Mucosa of stomach (tissue), 1 donor: Measurements from ENCODE around the gene SNW1.
A peak's percentile ranks its signal among the peaks of the same experiment; 100 is the strongest.
"Not testable (repeated sequence)": the region's sequence is repeated elsewhere in the genome, so short reads cannot be mapped to it uniquely, and the experiment has no call there.

Experiments used
- H3K27me3 ChIP-seq: one replicate; pipeline ENCODE4 v1.7.0; 2013; ENCODE audit warnings: mild to moderate bottlenecking, low read length; ENCODE audit not compliant: control insufficient read depth, insufficient read depth
- H3K36me3 ChIP-seq: one replicate; pipeline ENCODE4 v1.7.0; 2013; ENCODE audit warnings: low read length; ENCODE audit not compliant: control insufficient read depth, insufficient read depth
- H3K4me1 ChIP-seq: one replicate; pipeline ENCODE4 v1.7.0; 2013; ENCODE audit warnings: mild to moderate bottlenecking, low read length; ENCODE audit not compliant: control insufficient read depth, insufficient read depth
- H3K4me3 ChIP-seq: one replicate; pipeline ENCODE4 v1.7.0; 2013; ENCODE audit warnings: low read length
- H3K9ac ChIP-seq: one replicate; pipeline ENCODE4 v1.7.0; 2013; ENCODE audit warnings: mild to moderate bottlenecking, low read length, moderate library complexity
- H3K9me3 ChIP-seq: one replicate; pipeline ENCODE4 v1.7.0; 2013; ENCODE audit warnings: mild to moderate bottlenecking, low read length, moderate library complexity; ENCODE audit not compliant: control insufficient read depth
- donor health status: Pancreatic carcinoma.

SNW1 gene

DNA sequence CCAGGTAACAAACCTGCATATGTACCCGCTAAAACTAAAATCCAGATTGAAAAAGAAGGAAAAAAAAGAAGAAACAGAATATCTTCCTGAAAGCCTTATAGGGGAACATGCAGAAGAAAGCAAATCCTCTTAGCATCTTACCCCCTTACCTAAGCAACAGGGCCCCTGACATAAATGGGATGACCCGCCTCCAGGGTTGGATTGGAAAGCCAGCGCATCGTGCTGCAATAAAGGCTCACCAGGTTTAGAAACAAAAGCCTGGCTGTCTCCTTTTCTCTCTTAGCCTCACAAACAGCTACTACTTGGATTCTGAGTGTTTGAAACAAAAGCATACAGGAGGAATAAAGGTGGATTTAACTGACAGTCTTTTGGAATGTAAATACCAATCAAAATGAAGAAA lies 25.2 kb upstream of the SNW1 start:
- no peaks in the 10 kb centered on the region for H3K9me3 ChIP-seq
- H3K4me3 ChIP-seq: no peak overlapping the region
- H3K36me3 ChIP-seq: no peaks in the 10 kb centered on the region
- no peaks in the 10 kb centered on the region for H3K4me1 ChIP-seq
- H3K9ac ChIP-seq: no peak overlapping the region
- H3K27me3 ChIP-seq: no peaks in the 10 kb centered on the region

DNA sequence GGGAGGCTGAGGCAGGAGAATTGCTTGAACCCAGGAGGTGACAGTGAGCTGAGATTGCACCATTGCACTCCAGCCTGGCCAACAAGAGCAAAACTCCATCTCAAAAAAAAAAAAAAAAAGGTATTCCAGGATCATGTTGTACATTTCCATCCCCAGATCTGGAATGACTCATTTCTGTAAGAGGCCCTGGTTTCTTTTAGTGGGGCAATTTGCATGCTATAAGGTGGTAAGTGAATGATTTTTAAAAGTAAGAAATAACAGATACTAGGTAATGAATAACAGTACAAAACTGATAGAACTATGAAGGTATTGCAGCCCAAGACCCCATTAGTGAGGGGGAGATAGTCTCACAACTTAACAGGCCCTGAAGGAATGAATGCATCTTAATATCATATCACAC lies 21.2 kb upstream of the SNW1 start:
- Histone ChIP-seq H3K36me3 (no peaks in the 10 kb centered on the region), H3K9ac (no peak overlapping the region), H3K4me1 (no peaks in the 10 kb centered on the region), H3K4me3 (no peak overlapping the region), H3K9me3 (no peaks in the 10 kb centered on the region), H3K27me3 (no peaks in the 10 kb centered on the region)

DNA sequence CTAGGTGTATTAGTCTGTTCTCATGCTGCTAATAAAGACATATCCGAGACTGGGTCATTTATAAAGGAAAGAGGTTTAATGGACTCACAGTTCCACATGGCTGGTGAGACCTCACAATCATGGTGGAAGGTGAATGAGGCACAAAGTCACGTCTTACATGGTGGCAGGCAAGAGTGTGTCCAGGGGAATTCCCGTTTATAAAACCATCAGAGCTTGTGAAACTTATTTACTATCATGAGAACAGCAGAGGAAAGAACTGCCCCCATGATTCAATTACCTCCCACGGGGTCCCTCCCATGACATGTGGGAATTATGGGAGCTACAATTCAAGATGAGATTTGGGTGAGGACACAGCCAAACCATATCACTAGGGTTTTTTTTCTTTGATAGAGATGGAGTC lies 13.0 kb upstream of the SNW1 start:
- H3K9me3 ChIP-seq, H3K27me3 ChIP-seq, H3K4me1 ChIP-seq, H3K36me3 ChIP-seq, H3K9ac ChIP-seq, H3K4me3 ChIP-seq: not testable (repeated sequence)

DNA sequence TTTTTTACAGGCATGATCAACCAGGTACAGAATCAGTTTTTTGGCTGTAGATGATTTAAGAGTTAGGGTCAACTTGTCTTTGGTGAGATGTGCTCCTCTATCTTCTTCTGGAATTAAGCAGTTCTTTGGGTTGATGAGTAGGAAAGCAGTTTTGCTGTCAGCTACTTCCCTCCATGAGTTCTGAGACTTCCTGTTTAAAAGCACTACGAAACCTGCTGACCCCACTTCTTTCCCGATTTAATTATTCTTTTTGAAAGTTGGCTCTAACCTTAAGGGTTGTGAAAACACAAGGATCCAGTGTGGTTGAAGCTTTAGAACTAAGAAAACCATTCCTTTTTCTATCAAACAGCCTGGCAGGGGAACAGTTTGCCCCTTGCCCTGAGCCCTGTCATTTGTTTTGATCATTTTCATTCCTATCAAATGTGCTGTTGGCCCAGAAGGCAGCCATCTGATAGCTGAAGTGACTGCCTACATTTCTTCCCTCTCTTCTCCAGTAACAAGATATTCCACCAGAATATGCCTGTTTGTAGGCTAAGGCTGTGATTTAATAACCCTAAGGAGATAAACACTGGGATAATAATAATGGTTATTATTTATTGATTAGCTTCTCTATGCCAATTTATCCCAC lies 7.6 kb upstream of the SNW1 start:
- not testable (repeated sequence) for H3K36me3 ChIP-seq, H3K27me3 ChIP-seq, H3K4me3 ChIP-seq, H3K4me1 ChIP-seq, H3K9ac ChIP-seq, H3K9me3 ChIP-seq

DNA sequence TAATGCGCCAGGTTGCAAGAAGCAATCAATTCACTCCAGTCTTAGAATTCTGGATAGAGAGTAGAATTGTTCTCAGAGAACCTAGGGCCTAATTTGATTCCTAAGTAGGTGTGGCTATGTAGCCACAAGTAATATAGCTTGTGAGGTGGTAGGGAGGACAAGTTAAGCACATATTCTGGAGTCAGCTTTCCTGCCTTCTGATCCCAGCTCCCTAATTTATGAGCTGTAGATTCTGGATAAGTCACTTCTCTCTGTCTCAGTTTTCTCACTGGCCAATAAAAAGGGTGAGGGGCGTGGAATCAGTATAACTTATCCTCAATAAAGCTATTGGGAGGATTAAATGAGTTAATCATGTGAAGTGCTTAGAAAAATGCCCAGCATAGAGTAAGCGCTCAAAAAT lies 3.0 kb upstream of the SNW1 start:
- no peak overlapping the region for H3K9ac ChIP-seq
- no peaks in the 10 kb centered on the region for H3K9me3 ChIP-seq
- H3K4me3 ChIP-seq: no peak overlapping the region
- no peaks in the 10 kb centered on the region for H3K27me3 ChIP-seq
- peaks cover 4% of the 10 kb centered on the region for H3K4me1 ChIP-seq
- no peaks in the 10 kb centered on the region for H3K36me3 ChIP-seq

DNA sequence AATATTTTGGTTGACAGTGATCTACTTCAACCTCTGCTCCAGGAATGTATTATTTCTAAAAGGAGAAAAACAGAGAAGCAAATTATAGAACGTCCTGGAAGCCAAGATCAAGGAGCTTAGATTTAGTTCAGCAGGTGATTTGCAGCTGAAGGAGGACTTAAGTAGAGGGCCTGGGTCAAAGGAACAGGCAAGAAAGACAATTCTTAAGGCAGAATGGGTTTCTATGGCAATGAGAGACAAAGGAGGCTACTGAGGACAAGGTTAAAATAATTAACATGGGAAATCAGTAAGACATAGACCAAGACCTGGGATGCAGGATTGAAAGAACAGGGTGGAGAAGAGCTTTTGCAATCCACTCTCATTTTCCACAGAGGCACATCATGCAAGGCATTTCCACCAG lies 2.4 kb upstream of the SNW1 start:
- H3K27me3 ChIP-seq: no peaks in the 10 kb centered on the region
- H3K9me3 ChIP-seq: no peaks in the 10 kb centered on the region
- H3K4me1 ChIP-seq: no peaks in the 10 kb centered on the region
- no peaks in the 10 kb centered on the region for H3K36me3 ChIP-seq
- no peak overlapping the region for H3K4me3 ChIP-seq
- no peak overlapping the region for H3K9ac ChIP-seq

DNA sequence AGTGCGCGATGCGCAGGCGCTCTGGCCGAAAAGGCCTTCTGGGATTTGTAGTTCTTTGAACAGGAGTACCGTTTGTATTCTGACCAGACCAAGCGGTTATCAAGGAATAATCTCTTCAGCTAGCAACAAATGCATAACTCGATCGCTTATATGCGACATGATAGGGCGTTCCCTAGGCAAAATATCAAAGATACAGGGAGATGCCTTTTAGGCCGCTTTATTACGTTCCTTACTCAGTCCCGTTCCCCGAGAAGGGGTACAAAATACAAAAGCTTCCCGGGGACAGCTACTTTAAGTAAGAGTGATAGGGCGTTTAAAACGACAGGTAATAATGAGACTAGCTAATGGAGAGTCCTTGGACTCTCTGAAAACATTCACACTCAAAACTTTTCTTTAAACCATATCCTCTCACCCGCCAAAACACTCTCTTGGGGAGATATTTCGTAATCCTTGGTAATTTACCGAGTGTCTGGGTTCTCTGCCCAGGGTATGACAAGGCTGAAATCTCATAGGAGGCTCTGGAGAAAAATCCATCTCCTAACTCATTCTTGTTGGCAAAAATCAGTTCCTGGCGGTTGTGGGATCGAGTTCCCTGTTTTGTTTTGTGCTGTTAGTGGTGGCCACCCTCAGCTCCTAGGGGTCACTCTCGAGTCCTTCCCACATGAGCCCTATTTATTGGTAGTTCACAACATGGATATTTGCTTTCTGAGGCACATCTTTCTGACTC lies 412 bp upstream of the SNW1 start:
- Histone ChIP-seq H3K9ac (peak overlapping the region; percentile 98), H3K4me3 (peak overlapping the region; percentile 87)

DNA sequence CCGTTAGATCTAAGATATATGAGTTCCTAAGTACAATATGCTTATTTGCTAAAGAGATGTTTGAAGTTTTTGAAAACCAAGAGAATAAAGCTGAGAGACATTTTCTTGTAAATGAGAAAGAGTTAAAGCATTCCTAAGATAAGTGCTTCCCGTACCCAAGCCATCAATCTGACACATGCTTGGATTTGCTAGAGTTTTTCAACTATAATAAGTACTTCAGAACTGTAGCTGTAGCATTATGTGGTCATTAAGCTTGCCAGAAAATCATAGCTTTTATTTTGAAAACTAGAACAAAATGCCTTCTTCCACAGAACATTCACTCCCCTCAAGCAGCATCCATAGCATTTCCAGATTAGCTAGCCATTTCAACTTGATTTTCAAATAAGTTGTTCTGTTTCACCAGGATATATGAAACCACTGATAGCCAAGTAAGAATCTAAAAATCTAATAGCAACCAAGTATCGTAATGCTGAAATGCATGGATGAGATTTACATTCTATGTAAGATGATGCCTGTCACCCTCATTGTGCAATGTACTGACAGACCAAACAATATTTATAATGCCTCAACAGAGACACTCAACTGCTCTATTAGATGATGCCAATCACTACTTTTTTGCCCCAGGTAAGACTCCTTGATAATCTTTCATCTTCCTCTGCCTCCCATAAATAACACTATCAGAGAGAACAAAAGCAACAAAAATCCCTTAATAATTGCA lies 8.0 kb downstream of the SNW1 start:
- Histone ChIP-seq H3K9ac (no peak overlapping the region), H3K9me3 (no peaks in the 10 kb centered on the region), H3K27me3 (no peaks in the 10 kb centered on the region), H3K36me3 (peaks cover 5% of the 10 kb centered on the region), H3K4me1 (no peaks in the 10 kb centered on the region), H3K4me3 (no peak overlapping the region)

More for the DNA sequence above, 412 bp upstream of the SNW1 start:
- Histone ChIP-seq H3K27me3 (no peaks in the 10 kb centered on the region), H3K36me3 (no peaks in the 10 kb centered on the region), H3K4me1 (no peaks in the 10 kb centered on the region), H3K9me3 (no peaks in the 10 kb centered on the region)

DNA sequence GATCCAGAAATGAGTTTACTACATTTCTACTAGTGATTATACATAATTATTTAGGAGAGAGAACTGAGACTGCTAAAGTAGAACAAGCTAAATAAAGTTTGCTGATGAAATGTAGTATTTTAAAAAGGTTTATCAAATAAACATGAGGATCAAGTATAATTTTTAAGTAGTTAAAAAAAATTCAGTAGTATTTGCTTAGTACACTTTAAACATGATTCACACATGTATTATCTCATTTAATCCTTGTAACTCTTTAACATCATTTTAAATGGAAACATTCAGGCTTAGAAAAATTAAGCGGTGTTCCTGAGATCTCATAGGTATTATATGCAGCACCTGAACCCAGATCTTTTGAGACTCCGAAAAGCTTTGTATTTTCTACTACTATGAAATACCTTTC lies 8.7 kb downstream of the SNW1 start:
- H3K27me3 ChIP-seq: no peaks in the 10 kb centered on the region
- H3K4me3 ChIP-seq: no peak overlapping the region
- no peaks in the 10 kb centered on the region for H3K9me3 ChIP-seq
- H3K4me1 ChIP-seq: no peaks in the 10 kb centered on the region
- H3K36me3 ChIP-seq: peaks cover 5% of the 10 kb centered on the region
- no peak overlapping the region for H3K9ac ChIP-seq

DNA sequence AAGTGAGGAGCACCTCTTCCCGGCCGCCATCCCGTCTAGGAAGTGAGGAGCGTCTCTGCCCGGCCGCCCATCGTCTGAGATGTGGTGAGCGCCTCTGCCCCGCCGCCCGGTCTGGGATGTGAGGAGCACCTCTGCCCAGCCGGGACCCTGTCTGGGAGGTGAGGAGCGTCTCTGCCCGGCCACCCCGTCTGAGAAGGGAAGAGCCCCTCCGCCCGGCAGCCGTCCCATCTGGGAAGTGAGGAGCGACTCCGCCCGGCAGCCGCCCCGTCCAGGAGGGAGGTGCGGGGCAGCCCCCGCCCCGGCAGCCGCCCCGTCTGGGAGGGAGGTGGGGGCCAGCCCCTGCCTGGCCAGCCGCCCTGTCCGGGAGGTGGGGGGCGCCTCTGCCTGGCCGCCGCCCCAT lies 13.5 kb downstream of the SNW1 start:
- H3K9ac ChIP-seq, H3K36me3 ChIP-seq, H3K9me3 ChIP-seq, H3K4me3 ChIP-seq, H3K27me3 ChIP-seq: not testable (repeated sequence)
- H3K4me1 ChIP-seq: peaks cover 13% of the 10 kb centered on the region

DNA sequence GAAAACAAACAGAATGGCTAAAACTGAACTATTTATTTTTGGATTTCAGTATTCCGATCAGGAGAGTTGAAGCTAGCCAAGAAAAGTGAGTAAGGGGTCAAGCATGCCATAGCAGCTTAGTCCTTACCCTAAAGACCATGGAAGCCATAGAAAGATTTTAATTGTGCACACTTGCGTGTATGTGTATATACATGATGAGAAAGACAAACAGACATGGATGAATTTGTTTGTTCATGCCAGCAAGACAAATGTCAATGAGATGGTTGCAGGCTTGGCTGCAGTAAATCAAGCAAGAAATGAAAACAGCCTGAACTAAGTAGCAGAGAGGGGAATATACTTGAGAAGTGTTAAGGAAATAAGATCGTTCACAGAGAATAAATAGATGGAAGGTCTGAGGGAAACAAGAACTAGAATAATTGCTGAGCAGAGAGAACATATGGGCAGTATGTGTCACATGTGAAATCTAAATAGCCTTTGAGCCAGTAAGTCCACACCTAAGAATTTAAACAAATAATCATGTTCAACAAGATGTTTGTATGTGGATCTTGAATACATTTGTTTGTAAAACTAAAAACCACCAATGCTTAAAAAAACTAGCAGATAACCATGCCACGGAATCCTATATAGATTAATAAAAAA lies 14.8 kb downstream of the SNW1 start:
- Histone ChIP-seq H3K36me3 (peaks cover 5% of the 10 kb centered on the region), H3K4me1 (peaks cover 13% of the 10 kb centered on the region), H3K9me3 (no peaks in the 10 kb centered on the region), H3K27me3 (no peaks in the 10 kb centered on the region), H3K9ac (no peak overlapping the region), H3K4me3 (no peak overlapping the region)

DNA sequence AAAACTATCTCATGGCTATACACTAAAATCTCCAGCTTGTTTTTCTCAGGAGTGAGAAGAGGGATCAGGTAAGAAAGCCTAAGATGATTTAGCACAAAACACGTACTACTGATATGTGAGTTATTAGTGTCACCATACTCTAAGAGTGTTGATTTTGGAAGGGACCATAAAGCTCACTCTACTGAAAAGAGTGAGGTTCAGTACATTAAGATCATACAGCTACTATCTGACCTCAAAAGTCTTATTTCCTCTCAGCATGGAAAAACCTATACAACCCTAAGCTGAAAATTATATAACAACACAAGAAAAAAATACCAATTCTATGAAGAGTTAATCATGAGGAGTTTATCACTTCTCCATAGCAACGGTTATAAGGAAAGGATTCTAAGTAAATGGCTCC lies 19.5 kb downstream of the SNW1 start:
- Histone ChIP-seq H3K9me3 (no peaks in the 10 kb centered on the region), H3K4me3 (no peak overlapping the region), H3K9ac (no peak overlapping the region), H3K36me3 (no peaks in the 10 kb centered on the region), H3K27me3 (no peaks in the 10 kb centered on the region), H3K4me1 (peaks cover 13% of the 10 kb centered on the region)
